ENCODE measurements around the gene TINAGL1.

TINAGL1 gene

DNA sequence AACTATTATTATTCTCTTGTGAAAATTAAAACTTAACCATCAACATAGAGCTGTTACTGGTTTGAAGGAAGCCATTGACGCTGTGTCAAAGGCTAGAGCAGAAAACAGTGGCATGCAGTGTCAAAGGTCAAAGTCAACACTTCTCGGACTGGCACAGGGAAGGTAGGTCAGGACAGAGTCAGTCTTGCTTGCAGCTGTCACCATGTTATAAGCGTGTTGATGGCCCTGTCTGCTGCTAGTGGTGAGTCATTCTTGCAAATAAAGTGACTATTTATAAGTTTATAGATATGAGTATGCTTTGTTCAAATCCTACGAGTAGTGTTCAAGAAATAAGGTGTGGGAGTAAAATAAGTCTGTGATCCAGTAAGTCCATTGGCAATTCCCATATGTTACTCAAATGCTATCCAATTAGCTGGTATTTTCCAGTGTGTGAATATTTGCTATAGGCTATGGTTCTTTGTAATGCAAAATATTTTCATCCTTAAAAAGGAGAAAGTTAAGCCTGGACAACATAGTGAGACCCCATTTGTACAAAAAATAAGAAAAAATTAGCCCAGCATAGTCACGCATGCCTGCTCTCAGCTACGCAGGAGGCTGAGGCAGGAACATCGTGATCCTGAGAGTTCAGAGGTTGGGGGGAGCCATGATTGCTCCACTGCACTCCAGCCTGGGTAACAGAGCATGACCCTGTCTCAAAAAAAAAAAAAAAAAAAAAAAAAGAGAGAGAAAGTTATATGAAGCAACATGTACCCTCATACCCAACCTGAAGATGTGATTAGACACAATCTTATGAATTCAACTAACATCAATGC is 26.3 kb upstream of the TINAGL1 start:
- no peak overlapping the region for H3K27ac ChIP-seq
- peaks cover 9 to 11% of the 10 kb centered on the region in 2 experiments for H3K4me1 ChIP-seq (ENCODE audit: control insufficient read depth in 1 of 2, insufficient read depth in 1 of 2, low read depth in 1 of 2, low read length in 1 of 2)
- no peak overlapping the region for H3K4me3 ChIP-seq (ENCODE audit: low read depth in 1 of 2, low read length in 1 of 2)

DNA sequence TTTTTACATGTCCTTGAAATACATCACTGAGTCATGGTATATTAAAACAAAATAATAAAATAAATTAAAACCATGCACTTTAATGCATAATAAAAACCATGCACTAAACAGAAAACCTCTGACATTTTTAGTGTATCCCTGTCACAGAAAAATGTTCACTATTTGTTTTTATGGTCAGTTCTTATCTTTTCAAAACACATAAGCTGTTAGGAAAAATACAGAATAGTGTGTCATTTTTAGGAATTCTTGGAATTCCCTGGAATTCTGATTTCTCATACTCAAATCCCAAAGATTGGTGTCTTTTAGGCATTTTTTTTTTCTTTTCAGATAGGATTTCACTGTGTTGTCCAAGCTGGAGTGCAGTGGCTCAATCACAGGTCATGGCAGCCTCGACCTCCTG is 25.1 kb upstream of the TINAGL1 start:
- H3K4me3 ChIP-seq (ENCODE audit: low read depth in 1 of 2, low read length in 1 of 2), result no peak overlapping the region
- no peaks in the 10 kb centered on the region for H3K9me3 ChIP-seq
- no peak overlapping the region for H3K27ac ChIP-seq
- H3K36me3 ChIP-seq, result no peaks in the 10 kb centered on the region
- H3K4me1 ChIP-seq (ENCODE audit: control insufficient read depth in 1 of 2, insufficient read depth in 1 of 2, low read depth in 1 of 2, low read length in 1 of 2), result peaks cover 9 to 11% of the 10 kb centered on the region in 2 experiments
- TF ChIP-seq, protein P1, sequence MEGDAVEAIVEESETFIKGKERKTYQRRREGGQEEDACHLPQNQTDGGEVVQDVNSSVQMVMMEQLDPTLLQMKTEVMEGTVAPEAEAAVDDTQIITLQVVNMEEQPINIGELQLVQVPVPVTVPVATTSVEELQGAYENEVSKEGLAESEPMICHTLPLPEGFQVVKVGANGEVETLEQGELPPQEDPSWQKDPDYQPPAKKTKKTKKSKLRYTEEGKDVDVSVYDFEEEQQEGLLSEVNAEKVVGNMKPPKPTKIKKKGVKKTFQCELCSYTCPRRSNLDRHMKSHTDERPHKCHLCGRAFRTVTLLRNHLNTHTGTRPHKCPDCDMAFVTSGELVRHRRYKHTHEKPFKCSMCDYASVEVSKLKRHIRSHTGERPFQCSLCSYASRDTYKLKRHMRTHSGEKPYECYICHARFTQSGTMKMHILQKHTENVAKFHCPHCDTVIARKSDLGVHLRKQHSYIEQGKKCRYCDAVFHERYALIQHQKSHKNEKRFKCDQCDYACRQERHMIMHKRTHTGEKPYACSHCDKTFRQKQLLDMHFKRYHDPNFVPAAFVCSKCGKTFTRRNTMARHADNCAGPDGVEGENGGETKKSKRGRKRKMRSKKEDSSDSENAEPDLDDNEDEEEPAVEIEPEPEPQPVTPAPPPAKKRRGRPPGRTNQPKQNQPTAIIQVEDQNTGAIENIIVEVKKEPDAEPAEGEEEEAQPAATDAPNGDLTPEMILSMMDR (IDR thresholded peaks at IDR 0.05), result no peak
- H3K27me3 ChIP-seq, result peaks cover 17% of the 10 kb centered on the region

More for the DNA sequence above, 26.3 kb upstream of the TINAGL1 start:
- Histone ChIP-seq H3K9me3 (no peaks in the 10 kb centered on the region), H3K27me3 (peaks cover 17% of the 10 kb centered on the region), H3K36me3 (no peaks in the 10 kb centered on the region)
- TF ChIP-seq, protein P1 (IDR thresholded peaks at IDR 0.05), result no peak

DNA sequence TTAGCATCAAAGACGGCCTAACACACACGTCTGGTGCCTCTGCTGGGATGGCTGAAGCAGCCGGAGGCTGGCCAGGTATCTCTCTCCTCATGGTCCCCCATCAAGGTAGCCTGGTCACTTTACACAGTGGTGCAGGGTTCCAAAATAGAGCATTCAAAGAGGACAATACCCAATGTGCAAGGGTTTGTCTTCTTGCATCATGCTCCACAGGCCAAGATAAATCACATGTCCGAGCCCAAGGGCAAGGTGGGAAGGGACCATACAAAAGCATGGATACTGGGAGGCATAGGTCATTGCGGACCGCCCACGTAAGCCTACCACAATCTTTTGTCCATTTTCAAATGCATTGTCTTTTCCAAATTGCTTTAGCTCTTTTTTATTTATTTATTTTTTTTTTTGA is 23.8 kb upstream of the TINAGL1 start:
- Histone ChIP-seq H3K4me1 (ENCODE audit: control insufficient read depth in 1 of 2, insufficient read depth in 1 of 2, low read depth in 1 of 2, low read length in 1 of 2) (peaks cover 9 to 11% of the 10 kb centered on the region in 2 experiments), H3K9me3 (no peaks in the 10 kb centered on the region), H3K27me3 (peaks cover 17% of the 10 kb centered on the region), H3K27ac (no peak overlapping the region), H3K4me3 (ENCODE audit: low read depth in 1 of 2, low read length in 1 of 2) (no peak overlapping the region), H3K36me3 (no peaks in the 10 kb centered on the region)
- TF ChIP-seq, protein P1 (IDR thresholded peaks at IDR 0.05), result no peak

DNA sequence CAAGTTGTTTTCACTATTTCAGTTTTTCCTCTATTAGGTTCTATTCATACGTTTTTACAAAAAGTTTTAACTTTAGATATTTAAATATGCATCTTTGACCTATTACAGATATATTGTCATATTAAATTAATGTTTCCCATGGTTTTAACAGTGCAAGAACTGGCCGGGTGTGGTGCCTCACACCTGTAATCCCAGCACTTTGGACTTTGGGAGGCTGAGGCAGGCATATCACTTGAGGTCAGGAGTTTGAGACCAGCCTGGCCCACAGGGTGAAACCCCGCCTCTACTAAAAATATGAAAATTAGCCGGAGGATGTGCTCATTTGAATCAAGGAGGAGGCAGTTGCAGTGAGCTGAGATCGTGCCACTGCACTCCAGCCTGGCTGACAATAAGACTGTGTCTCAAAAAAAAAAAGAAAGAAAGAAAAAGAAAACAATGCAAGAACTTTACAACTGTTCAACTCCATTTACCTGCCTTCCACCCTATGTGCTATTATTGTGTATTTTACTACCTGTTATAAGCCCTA is 19.8 kb upstream of the TINAGL1 start:
- H3K36me3 ChIP-seq, result no peaks in the 10 kb centered on the region
- no peak overlapping the region for H3K27ac ChIP-seq
- peaks cover 4% of the 10 kb centered on the region for H3K27me3 ChIP-seq
- TF ChIP-seq, protein P1 (IDR thresholded peaks at IDR 0.05), result no peak
- H3K4me3 ChIP-seq (ENCODE audit: low read depth in 1 of 2, low read length in 1 of 2), result no peak overlapping the region
- no peaks in the 10 kb centered on the region for H3K9me3 ChIP-seq
- no peaks in the 10 kb centered on the region for H3K4me1 ChIP-seq (ENCODE audit: control insufficient read depth in 1 of 2, insufficient read depth in 1 of 2, low read depth in 1 of 2, low read length in 1 of 2)

DNA sequence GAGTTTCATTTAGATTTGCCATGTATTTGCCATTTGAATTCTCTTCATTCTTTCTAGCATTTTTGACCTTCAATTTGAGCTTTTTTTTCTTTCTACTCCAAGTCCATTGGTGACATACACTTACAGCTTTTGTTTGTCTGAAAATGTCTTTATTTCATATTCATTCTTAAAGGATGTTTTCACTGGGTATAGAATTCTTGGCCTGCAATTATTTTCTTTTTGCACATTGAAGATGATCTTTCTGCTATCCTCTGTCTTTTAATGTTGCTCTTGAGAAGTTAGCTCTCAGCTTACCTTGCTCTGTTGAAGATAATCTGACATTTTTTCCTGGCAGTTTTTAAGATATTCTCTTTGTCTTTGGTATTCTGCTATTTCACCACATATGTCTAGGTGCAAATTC is 16.6 kb upstream of the TINAGL1 start:
- Histone ChIP-seq H3K4me3 (ENCODE audit: low read depth in 1 of 2, low read length in 1 of 2) (no peak overlapping the region), H3K4me1 (ENCODE audit: control insufficient read depth in 1 of 2, insufficient read depth in 1 of 2, low read depth in 1 of 2, low read length in 1 of 2) (no peaks in the 10 kb centered on the region), H3K9me3 (no peaks in the 10 kb centered on the region), H3K36me3 (no peaks in the 10 kb centered on the region), H3K27ac (no peak overlapping the region), H3K27me3 (no peaks in the 10 kb centered on the region)
- TF ChIP-seq, protein P1 (IDR thresholded peaks at IDR 0.05), result no peak

Data from neutrophil (primary cell).